SK-N-MC (cell line): ENCODE results near the gene MPO.

Experiments
- DNase-seq: peaks from one replicate; pipeline ENCODE4 v3.0.0-alpha.2; 2011; ENCODE audit warnings: low read depth, low spot score
- H3K27ac ChIP-seq: fragments of 200-600 bp; sonication (generic); 2 replicates; pipeline ENCODE4 v1.5.1; 2016; ENCODE audit warnings: mixed run types
- H3K36me3 ChIP-seq: fragments of 200-600 bp; sonication (generic); 2 replicates; pipeline ENCODE4 v1.6.1; 2017; ENCODE audit warnings: antibody characterized with exemption, low read length, mixed read lengths; ENCODE audit not compliant: insufficient read depth
- H3K4me3 ChIP-seq: fragments of 200-600 bp; sonication (generic); 2 replicates; pipeline ENCODE4 v1.5.1; 2016
- H3K9ac ChIP-seq: fragments of 200-600 bp; sonication (generic); 2 replicates; pipeline ENCODE4 v1.8.0; 2017; ENCODE audit warnings: mixed run types, mixed read lengths; ENCODE audit not compliant: insufficient read length
- H3K9me3 ChIP-seq: fragments of 200-600 bp; sonication (generic); 2 replicates; pipeline ENCODE4 v1.6.1; 2017; ENCODE audit warnings: low read depth, mild to moderate bottlenecking, antibody characterized with exemption, low read length, moderate library complexity, mixed read lengths
- EZH2 ChIP-seq: fragments of 200-600 bp; sonication (generic); IDR thresholded peaks from one replicate; pipeline ENCODE4 v1.6.1; 2017; ENCODE audit warnings: antibody characterized with exemption
- FOXP2 ChIP-seq: optimal IDR thresholded peaks from 2 replicates; pipeline ENCODE3; 2011; ENCODE audit warnings: mild to moderate bottlenecking, moderate library complexity; ENCODE audit not compliant: insufficient read depth; ENCODE audit errors: extremely low read length, control extremely low read depth
- POLR2AphosphoS5 ChIP-seq: IDR thresholded peaks from 2 replicates; pipeline ENCODE4 v1.6.1; 2012; ENCODE audit warnings: mild to moderate bottlenecking, low read depth, low read length, borderline replicate concordance

Gene MPO

GRCh38 chr17:58280480-58281217, at the start of gene MPO:
MPO (minus strand) TSS chr17:58280935; CDS start chr17:58280758, 177 bp downstream.
- Histone ChIP-seq H3K9ac (no peak within 1 kb of the TSS), H3K36me3 (no peaks in the 10 kb centered on the region), H3K9me3 (no peaks in the 10 kb centered on the region), H3K27ac (no peak within 1 kb of the TSS), H3K4me3 (no peak within 1 kb of the TSS)
- no peak for DNase-seq
- no peak for TF ChIP-seq FOXP2
- TF ChIP-seq POLR2AphosphoS5, result no peak
- no peak for TF ChIP-seq EZH2

- Histone ChIP-seq H3K27ac (no peak overlapping the region), H3K9me3 (no peaks in the 10 kb centered on the region), H3K36me3 (no peaks in the 10 kb centered on the region), H3K9ac (no peak overlapping the region), H3K4me3 (peak overlapping the region; percentile 63)
- DNase-seq, result no peak
- TF ChIP-seq POLR2AphosphoS5, result no peak; the same call in 1 of the 2 replicates
- TF ChIP-seq FOXP2, result no peak
- no peak for TF ChIP-seq EZH2
Measured at GRCh38 chr17:58329810-58330537, 49.2 kb upstream of the MPO start.

GRCh38 chr17:58329035-58329809, 48.5 kb upstream of the MPO start:
- Histone ChIP-seq H3K36me3 (no peaks in the 10 kb centered on the region), H3K4me3 (no peak overlapping the region), H3K9me3 (no peaks in the 10 kb centered on the region), H3K9ac (no peak overlapping the region), H3K27ac (no peak overlapping the region)
- TF ChIP-seq POLR2AphosphoS5 (peak; percentile 85), FOXP2 (no peak)
- no peak for DNase-seq

GRCh38 chr17:58328195-58329034, 47.7 kb upstream of the MPO start, which contains the start of gene TSPOAP1:
TSPOAP1 (minus strand) TSS chr17:58328795; CDS start chr17:58327920, 875 bp downstream.
- Histone ChIP-seq H3K9ac (no peak within 1 kb of the TSS), H3K27ac (no peak within 1 kb of the TSS), H3K9me3 (no peaks in the 10 kb centered on the region), H3K36me3 (no peaks in the 10 kb centered on the region), H3K4me3 (no peak within 1 kb of the TSS)
- no peak for DNase-seq
- TF ChIP-seq EZH2 (no peak), POLR2AphosphoS5 (peak; percentile 44), FOXP2 (no peak)

GRCh38 chr17:58327363-58328194, 46.8 kb upstream of the MPO start:
- Histone ChIP-seq H3K9me3 (no peaks in the 10 kb centered on the region), H3K9ac (no peak overlapping the region), H3K4me3 (no peak overlapping the region), H3K27ac (no peak overlapping the region), H3K36me3 (no peaks in the 10 kb centered on the region)
- DNase-seq, result no peak
- TF ChIP-seq POLR2AphosphoS5 (no peak), FOXP2 (no peak), EZH2 (no peak)

- TF ChIP-seq POLR2AphosphoS5 (no peak), EZH2 (no peak), FOXP2 (no peak)
- DNase-seq, result no peak
- no peaks in the 10 kb centered on the region for H3K36me3 ChIP-seq
- no peak overlapping the region for H3K27ac ChIP-seq
- no peak overlapping the region for H3K4me3 ChIP-seq
- no peaks in the 10 kb centered on the region for H3K9me3 ChIP-seq
- H3K9ac ChIP-seq, result no peak overlapping the region
Measured at GRCh38 chr17:58326609-58327362, 46.1 kb upstream of the MPO start.
